HG02798 (cell line): ENCODE measurements around the gene LMF1.

Experiments
- ATAC-seq: cut with Tn5 transposase; IDR thresholded peaks from one replicate; pipeline ENCODE4 v1.9.1; 2021; ENCODE audit warnings: mild to moderate bottlenecking; ENCODE audit not compliant: unreplicated experiment, poor library complexity

Gene LMF1

DNA sequence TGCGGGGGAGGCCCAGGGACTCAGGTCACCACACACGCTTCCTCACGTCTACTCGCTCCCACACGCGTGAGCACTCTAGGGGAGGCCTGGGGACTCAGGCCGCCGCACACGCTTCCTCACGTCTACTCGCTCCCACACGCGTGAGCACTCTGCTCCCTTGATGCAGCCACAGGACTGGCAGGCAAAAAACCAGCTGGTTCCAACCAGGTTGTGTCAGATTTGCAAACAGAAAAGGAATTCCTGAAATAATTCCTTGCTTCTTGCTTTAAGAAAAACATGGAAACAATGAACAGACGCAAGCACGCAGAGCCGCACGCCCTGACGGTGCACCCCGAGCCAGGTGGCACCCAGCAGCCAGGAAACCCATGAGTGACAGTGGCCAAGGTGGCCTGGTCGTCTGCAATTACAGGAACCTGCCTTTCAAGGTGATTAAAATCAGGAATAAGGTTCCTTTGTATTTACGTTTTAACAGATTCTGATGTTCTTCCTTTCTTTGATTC, 37.9 kb downstream of the LMF1 start:
- no peak for ATAC-seq

DNA sequence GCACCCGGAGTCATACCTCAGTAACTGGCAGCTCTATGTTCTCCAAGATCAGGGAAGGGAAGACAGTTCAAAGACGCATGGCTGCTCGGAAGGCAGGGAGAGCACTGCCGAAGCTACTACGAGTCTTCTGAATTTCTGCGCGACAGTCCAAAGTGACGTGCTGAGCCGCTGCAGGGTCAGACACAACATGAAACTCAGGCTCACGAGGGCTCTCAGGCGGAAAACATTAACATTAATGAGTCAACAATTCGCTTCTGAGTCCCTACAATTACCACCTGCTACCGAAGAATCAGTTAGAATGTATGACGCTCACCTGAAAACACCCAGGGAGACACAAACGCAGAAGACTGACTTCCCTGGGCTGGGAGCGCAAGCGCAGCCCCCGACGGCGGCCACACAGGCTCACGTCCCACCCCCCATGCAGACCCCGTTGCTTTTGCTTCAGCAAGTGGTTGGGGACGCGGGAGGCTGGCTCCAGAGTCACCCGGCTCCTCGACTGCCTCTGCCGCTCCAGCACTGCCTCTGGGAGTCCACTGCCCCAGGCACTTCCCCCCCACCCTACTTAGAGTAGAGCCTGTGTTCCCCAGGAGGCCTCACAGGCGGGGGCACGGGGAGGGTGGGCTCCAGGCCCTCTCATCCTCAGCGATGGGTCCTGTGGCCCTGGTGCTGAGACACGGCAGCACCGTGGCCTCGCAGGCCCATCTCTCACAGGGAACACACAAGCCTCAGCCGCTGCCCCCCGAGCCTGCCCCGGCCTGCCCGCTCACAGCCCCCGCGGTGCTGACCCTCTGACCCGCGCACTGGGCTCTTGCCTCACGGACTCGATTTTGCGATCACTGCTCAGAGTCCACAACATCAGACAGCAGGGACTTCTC, 38.9 kb downstream of the LMF1 start:
- no peak for ATAC-seq

DNA sequence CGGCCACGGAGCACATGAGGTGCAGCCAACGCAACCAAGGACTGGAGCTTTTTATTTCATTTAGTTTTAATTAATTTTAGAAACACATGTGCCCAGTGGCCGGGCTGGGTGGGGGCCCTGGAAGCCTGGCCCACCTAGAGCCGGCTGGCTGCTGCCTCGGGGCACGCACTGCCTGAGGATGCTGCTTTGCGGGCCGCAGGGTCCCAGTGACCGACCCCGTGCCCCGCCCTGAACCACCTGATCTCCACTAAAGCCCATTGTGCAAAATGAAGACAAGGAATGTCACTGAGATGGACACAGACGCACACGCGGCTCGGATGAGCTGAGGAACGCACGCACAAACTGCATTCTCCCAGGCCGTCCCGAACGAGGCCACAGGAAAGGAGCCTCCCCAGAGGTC, 39.6 kb downstream of the LMF1 start:
- ATAC-seq = no peak

DNA sequence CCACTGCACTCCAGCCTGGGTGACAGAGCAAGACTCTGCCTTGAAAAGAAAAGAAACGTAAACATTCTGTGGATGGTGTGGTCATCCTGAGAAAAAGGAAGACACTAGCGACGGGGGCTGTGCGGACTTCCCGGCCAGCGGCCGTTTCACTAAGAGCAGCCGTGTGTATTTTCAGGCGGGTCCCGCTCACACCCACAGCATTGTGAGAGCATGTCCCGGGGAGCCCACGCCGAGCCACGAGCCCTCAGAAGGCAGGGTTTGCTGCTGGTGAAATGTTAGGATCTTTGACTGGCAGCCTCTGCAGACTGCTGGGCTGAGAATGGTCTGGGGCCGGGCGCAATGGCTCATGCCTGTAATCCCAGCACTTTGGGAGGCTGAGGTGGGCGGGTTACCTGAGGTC, 40.3 kb downstream of the LMF1 start:
- no peak for ATAC-seq

DNA sequence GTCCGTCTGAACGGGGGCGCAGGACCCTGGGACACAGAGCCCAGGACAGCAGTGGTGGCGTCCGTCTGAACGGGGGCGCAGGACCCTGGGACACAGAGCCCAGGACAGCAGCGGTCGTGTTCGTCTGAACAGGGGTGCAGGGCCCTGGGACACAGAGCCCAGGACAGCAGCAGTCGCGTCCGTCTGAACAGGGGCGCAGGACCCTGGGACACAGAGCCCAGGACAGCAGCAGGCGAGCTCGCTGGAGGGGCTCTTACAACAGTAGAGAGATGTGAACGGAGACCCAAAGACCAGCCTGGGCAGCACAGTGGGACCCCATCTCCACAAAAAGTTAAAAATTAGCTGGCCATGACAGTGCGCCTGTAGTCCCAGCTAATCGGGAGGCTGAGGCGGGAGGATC, 40.7 kb downstream of the LMF1 start:
- ATAC-seq = no peak

DNA sequence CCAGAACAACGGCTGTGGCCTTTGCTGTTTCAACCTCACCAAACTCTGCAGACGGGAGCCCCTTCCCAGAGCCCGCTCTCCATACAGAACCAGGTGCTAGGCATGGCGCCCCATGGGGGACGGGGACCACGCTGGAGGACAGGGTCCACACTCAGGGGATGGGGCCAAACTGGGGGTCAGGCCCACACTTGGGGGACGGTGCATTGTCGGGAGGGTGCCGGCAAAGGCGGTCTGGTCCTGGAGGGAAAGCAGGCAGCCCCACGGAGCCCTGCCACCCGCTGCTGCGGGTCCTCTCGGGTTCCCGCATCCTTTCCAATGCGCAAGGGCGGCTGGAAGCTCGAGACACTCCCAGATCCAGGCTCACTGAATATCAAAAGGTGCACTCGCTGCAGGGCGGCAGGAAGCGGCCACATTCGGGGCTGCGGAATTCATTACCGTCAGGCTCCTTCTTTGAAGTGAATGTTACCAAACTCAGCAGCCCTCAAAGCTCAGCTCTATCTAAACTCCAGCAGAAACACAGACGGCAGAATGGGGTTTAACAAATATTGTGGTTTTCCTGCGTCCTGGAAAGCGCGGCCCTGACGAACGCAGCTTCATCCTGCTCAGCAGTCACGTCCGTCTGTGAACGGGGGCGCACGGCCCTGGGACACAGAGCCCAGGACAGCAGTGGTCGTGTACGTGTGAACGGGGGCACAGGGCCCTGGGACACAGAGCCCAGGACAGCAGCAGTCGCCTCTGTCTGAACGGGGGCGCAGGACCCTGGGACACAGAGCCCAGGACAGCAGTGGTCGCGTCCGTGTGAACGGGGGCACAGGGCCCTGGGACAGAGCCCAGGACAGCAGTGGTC, 41.3 kb downstream of the LMF1 start:
- no peak for ATAC-seq

DNA sequence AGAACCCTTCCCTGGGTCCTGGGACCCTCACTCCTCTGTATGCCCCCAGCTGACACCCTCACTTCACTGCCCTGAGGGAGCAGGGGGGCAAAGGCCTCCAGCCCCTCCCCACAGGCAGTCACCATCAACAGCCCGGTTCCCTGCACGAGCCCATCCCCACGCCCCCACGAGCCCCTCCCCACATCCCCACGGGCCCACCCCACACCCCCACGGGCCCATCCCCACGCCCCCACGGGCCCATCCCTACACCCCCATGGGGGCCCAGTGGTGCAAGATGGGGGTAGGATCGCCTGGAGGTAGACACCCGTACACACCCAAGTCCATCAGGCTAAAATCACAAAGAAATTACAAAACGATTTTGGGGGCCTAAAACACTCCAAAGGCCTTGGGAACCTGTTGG, 42.3 kb downstream of the LMF1 start:
- no peak for ATAC-seq

DNA sequence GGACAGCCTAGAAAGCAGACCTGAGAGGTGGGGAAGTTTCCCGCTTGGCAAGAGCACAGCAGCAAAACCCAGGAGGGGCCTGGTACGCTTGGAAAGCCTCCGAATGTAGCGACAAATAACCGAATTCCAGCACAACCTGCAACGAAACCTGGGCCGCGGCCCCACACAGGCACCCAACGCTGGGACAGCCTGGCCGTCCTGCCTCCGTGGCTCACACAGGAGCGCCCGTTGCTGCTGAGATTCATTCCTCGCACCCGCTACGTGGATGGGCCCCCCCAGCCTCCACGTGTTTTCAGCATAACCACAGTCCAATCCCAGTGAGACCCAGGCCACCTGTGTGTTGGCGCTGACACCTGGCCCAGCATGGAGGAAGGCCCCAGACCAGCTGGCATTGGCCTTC, 42.9 kb downstream of the LMF1 start:
- no peak for ATAC-seq

DNA sequence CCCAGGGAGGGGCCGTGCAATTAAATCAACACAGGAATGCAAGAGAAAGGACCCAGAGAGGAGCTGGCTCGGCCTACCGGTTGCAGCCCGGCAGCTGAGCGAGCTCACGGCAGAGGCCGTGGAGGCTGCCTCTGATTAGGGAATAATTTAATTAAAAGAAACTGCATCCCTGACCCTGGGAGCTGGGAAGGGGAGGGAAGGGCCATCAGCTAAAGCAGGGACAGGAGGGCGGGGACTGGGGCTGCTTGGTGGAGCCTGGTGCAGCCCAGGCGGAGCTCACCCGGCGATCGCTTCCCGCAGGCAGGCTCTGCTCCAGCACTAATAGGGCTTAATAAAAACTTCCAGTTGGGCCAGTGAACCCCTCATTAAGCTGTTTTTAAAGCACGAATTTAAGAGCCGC, 43.4 kb downstream of the LMF1 start:
- no peak for ATAC-seq

DNA sequence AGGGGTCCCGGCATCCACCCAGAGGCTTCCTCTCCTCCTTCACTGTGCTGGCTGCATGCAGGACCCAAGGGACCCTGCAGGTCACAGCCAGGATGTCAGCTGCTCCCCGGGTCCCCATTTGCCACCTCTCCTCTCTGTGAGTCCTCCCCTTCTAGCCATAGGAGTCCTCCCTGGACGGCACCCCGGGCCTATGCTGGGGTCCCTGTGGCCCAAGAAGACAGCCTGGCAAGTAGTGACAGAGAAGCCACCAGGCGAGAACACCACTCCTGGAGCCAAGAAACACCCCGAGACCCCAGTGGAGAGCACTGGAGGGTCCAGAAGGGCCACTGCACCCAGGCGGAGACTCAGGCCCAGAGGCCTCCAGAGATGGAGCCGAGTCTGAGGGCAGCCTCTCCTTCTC, 44.1 kb downstream of the LMF1 start:
- ATAC-seq = no peak

DNA sequence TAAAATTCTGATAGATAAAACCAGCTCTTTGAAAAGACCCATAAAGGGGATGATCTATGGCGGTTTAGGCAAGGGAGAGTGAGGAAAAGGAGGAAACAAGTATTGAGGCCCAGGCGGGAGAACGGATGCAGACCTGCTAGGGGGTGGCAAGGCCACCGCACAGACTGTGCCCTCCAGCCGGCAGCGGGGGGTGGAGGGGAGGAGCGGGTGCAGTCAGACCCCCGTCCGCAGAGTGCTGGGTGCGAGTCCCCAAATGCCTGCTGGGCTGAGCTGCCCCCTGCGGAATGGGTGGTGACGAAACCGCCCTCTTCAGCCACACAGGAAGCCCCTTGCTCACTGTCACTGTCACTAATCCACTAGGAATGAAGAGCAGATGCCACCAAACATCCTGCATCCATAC, 46.0 kb downstream of the LMF1 start:
- no peak for ATAC-seq

DNA sequence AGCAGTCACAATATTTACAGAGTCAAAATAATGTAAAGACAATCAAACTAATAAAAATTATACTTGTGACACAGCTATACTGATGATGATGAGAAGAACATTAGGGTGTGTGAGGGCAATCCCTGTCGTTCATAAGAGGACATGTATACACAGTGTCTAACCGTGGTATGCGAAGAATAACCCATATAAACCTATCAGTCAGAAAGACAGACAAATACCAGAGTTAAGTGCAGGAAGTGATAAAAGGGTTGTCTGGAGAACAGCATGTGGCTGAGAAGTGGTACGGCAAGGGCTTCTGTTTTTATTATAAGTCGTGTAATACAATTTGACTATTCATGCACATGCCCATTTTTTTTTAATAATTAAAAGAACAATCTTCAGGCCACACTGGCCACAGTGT, 46.7 kb downstream of the LMF1 start:
- no peak for ATAC-seq

DNA sequence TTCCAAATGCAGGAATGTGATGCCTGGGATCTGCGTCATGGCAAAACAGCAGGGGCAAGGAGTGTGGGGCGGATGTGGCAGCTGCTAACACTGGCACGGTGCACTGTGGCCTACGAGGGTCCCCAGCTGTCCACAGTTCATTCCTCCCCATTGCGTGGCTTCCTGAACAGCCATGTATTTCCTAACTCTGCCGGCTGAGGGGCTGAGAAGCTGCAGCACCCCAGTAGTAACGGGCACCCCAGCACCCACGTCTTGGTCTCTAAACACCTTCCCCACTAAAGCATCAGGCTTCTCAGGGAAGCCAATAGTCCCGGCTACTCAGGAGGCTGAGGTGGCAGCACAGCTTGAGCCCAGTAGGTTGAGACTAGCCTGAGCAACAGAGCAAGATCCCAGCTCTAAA, 47.6 kb downstream of the LMF1 start:
- ATAC-seq = no peak

DNA sequence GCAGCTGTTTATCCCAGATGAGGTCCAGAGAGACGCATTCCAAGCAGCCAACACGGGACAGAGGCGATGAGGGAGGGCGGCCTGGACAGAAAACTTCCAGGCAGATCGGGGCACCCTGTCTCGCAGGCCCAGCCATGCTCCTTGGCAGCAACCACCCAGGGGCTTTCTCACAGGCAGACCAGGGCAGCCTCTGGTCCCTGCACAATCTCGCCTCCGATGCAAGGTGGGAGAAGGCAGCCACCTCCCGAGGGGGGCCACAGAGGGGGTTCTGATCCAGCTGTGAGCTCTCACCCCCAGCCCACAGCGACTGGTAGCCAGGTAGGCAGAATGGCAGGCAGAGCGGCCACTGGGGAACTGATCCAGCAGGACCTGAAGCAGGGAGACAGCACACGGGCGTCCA, 48.7 kb downstream of the LMF1 start:
- no peak for ATAC-seq

DNA sequence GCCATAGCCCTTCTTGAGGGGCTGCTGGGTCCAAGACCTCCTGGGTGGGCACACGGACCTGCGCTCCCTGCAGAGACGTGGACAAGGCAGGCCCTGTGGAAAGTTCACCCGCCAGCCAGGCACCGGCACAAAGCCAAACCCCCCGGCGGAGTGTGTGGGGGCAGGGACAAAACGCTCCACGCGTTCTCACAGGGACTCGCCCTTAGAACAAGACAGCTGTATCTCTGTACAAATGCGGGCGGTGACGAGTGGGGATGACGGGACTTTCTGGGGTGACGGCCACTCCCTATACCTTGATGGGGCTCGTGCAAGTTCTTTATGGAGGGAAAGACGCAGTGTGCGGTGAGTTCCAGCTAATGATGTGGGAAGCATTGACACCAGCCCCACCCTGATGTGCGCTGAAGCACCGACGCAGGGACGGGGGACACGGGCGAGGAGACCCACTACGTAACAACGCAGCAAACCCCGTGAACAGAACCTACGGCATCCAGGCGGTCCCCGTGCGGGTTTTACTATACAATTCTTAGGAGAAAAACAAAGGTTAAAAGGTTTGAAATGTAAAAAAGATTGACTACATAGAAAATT, 49.4 kb downstream of the LMF1 start:
- no peak for ATAC-seq

DNA sequence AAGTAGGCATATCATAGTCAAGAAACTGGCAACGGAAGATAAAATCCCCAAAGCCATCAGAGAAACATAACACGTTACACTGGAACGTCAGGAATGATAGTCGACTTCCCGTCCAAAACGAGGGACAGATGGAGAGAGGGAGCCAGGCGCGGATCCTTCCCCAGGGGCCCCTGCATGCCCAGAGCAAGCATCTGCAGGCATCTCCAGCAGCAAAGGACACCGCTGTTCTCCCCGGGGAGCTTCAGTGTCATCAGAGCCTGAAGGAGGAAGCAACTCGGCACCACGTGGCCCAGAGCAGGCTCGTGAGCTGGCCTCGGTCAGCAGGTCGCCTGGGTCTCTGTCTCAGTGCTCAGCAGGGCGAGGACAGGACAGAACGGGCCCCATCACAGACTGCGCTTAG, 50.1 kb downstream of the LMF1 start:
- ATAC-seq = no peak

DNA sequence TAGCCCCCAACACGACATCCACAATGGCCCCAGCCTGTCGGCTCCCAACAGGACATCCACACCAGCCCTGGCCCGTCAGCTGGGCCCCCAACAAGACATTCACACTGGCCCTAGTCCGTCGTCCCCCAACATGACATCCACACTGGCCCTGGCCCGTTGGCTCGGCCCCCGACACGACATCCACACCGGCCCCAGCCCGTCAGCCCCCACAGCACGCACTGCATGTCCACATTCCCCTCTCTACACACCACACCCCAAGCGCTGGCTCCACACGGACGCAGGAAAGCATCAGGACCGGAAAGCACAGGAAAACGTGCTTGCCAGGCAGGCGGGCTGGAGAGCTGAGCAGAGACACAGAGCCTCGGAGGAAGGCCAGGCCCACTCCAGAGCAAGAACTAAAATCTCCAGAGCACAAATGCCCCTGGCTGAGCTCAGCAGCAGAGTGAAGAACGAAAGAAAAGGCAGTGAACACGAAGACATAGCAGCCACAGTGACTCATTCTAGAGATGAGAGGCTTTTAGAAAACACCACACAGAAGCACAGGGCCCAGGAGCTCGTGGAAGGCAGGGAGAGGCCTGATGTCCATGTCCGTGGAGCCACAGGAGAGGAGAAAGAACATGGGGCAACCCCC, 50.6 kb downstream of the LMF1 start:
- ATAC-seq = no peak

DNA sequence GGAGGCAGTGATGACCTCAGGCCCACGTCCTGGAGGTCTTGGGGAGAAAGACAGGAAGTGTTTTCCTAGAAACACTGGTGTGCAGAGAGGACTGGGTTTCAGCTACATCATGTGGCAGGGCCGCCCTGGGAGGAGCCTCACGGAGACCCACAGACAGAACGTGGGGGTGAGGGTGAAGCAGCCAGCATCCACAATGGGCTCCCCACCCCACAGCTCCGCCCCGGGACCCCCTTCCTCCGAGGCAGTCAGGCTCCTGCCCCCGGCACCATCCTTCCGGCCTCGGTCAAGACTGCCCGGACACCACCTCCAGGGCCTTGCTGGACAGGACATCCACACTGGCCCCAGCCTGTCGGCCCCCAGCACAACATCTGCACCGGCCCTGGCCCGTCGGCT, 51.1 kb downstream of the LMF1 start:
- ATAC-seq = no peak

DNA sequence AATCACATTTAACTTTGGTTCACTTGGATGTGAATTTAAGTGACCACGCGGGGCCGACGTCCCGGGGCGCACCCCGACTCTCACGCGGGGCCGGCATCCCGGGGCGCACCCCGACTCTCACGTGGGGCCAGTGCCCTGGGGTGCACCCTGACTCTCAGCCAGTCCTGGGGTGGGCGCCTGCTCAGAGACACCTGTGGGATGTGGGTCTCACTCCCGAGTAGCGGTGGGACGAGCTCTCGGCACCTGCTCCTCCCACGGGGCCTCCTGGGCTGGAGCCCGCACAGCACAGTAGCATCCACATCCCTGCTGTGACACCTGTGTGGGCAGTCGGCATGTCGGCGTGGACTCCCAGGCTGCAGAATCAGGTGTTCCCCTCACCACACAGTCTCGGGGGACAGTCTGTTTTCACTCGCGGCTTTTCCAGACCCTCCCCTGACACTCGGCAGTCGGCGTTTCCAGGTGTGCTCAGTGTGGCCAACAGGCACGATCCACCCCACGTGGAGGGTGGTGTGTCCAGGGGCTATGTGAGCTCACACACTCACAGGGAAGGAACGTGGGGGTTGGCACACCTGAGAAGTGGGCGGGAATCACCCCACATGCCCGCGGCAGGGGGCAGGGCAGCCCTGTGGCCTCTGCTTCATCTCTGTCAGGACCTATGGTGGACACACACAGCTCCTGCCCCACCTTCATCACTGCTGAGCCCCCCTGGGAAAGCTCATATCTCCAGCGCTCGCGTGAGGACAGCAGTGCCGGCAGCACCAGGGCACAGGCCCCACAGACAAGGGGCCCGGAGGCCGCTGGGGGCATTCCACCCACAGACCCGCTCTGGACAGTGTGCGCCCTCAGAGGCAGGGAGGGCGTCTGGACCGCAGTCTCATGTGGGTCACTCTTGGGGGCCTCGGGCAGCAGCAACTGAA, 51.8 kb downstream of the LMF1 start:
- ATAC-seq = no peak

DNA sequence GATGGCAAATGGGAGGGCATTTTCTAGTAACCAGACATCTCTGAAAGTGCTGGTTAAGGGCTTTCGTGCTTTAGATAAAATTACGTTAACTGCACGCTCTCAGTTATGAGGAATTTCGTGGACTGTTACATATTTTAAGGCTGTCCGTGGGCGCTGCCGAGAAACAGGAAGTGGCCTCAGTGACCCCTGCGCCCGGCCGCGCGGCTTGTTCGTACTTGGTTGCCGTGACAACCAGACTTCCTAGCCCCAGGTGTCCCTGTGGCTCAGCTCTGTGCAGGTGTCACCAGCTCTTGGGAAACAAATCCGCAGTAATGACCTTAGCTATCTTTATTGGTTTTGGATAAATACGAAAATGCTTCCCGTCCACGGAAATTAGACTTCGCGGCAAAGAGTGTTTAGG, 52.7 kb downstream of the LMF1 start:
- ATAC-seq = no peak
